ENCODE data around the gene ARID5B. TPM values are rescaled to one million over a fixed set of nuclear protein-coding genes. Genes with fewer than 3 reads are reported as not detected.

ARID5B gene
- total RNA-seq, 1 experiment from 2014 or later: 168 TPM

- H3K36me3 ChIP-seq (ENCODE audit: control insufficient read depth, insufficient read depth, low read length): peaks cover 23% of the 10 kb centered on the region
- Mint-ChIP-seq H3K4me3 (ENCODE audit: unreplicated experiment) (no peak overlapping the region), H3K4me1 (ENCODE audit: low read depth, unreplicated experiment) (peaks cover 39% of the 10 kb centered on the region), H3K27me3 (ENCODE audit: insufficient read depth, unreplicated experiment) (no peaks in the 10 kb centered on the region), H3K9me3 (ENCODE audit: unreplicated experiment) (no peaks in the 10 kb centered on the region), H3K36me3 (ENCODE audit: insufficient read depth, unreplicated experiment) (peaks cover 98% of the 10 kb centered on the region), H3K27ac (ENCODE audit: unreplicated experiment) (no peak overlapping the region)
- H3K4me3 ChIP-seq (ENCODE audit: low read depth, low read length): no peak overlapping the region
- no peaks in the 10 kb centered on the region for H3K9me3 ChIP-seq
- TF ChIP-seq CTCF (IDR thresholded peaks at IDR 0.05; ENCODE audit: insufficient read depth in 1 of 2, low read depth in 1 of 2, low read length in 1 of 2, severe bottlenecking in 1 of 2, unreplicated experiment in 1 of 2): no peak
- ChIA-PET POLR2A (no interaction called here), CTCF (no interaction called here)
- BruUV-seq (replicated peaks): no TSS peak
- H3K27me3 ChIP-seq (replicated peaks; ENCODE audit: control insufficient read depth, insufficient read depth, low read length): no peaks in the 10 kb centered on the region
- peaks cover 17% of the 10 kb centered on the region for H3K4me1 ChIP-seq
- intact Hi-C loops (cut with micrococcal nuclease; ENCODE audit: unreplicated experiment): no loop called here
- DNase-seq: no peak
These were observed 98.6 kb downstream of the ARID5B start for GRCh38 chr10:62000037-62000603.

- H3K36me3 Mint-ChIP-seq (ENCODE audit: insufficient read depth, unreplicated experiment): peaks cover 98% of the 10 kb centered on the region
- intact Hi-C loops (cut with micrococcal nuclease; ENCODE audit: unreplicated experiment): no loop called here
- no peaks in the 10 kb centered on the region for H3K9me3 Mint-ChIP-seq (ENCODE audit: unreplicated experiment)
- peak overlapping the region; percentile 8 for H3K27ac Mint-ChIP-seq (ENCODE audit: unreplicated experiment)
- TF ChIP-seq CTCF (IDR thresholded peaks at IDR 0.05; ENCODE audit: insufficient read depth in 1 of 2, low read depth in 1 of 2, low read length in 1 of 2, severe bottlenecking in 1 of 2, unreplicated experiment in 1 of 2): no peak
- CTCF ChIA-PET: no interaction called here
- no peak for DNase-seq
- peaks cover 16% of the 10 kb centered on the region for H3K4me1 ChIP-seq
- peaks cover 45% of the 10 kb centered on the region for H3K4me1 Mint-ChIP-seq (ENCODE audit: low read depth, unreplicated experiment)
- POLR2A ChIA-PET: no interaction called here
- H3K27me3 Mint-ChIP-seq (ENCODE audit: insufficient read depth, unreplicated experiment): no peaks in the 10 kb centered on the region
- no peak overlapping the region for H3K4me3 Mint-ChIP-seq (ENCODE audit: unreplicated experiment)
- H3K27me3 ChIP-seq (replicated peaks; ENCODE audit: control insufficient read depth, insufficient read depth, low read length): no peaks in the 10 kb centered on the region
- peaks cover 23% of the 10 kb centered on the region for H3K36me3 ChIP-seq (ENCODE audit: control insufficient read depth, insufficient read depth, low read length)
- BruUV-seq (replicated peaks): no TSS peak
- H3K4me3 ChIP-seq (ENCODE audit: low read depth, low read length): no peak overlapping the region
- no peaks in the 10 kb centered on the region for H3K9me3 ChIP-seq
These were observed 99.2 kb downstream of the ARID5B start for GRCh38 chr10:62000726-62001125.

GRCh38 chr10:62001898-62002297, 100.4 kb downstream of the ARID5B start:
- no peaks in the 10 kb centered on the region for H3K9me3 ChIP-seq
- POLR2A ChIA-PET: no interaction called here
- peaks cover 46% of the 10 kb centered on the region for H3K4me1 Mint-ChIP-seq (ENCODE audit: low read depth, unreplicated experiment)
- H3K27me3 ChIP-seq (replicated peaks; ENCODE audit: control insufficient read depth, insufficient read depth, low read length): no peaks in the 10 kb centered on the region
- H3K4me3 ChIP-seq (ENCODE audit: low read depth, low read length): no peak overlapping the region
- no peaks in the 10 kb centered on the region for H3K9me3 Mint-ChIP-seq (ENCODE audit: unreplicated experiment)
- H3K36me3 ChIP-seq (ENCODE audit: control insufficient read depth, insufficient read depth, low read length): peaks cover 25% of the 10 kb centered on the region
- H3K36me3 Mint-ChIP-seq (ENCODE audit: insufficient read depth, unreplicated experiment): peaks cover 98% of the 10 kb centered on the region
- TF ChIP-seq CTCF (IDR thresholded peaks at IDR 0.05; ENCODE audit: insufficient read depth in 1 of 2, low read depth in 1 of 2, low read length in 1 of 2, severe bottlenecking in 1 of 2, unreplicated experiment in 1 of 2): no peak
- no peak for DNase-seq
- intact Hi-C loops (cut with micrococcal nuclease; ENCODE audit: unreplicated experiment): no loop called here
- peaks cover 16% of the 10 kb centered on the region for H3K4me1 ChIP-seq
- H3K27me3 Mint-ChIP-seq (ENCODE audit: insufficient read depth, unreplicated experiment): no peaks in the 10 kb centered on the region
- BruUV-seq (replicated peaks): no TSS peak
- no peak overlapping the region for H3K27ac Mint-ChIP-seq (ENCODE audit: unreplicated experiment)
- CTCF ChIA-PET: no interaction called here
- H3K4me3 Mint-ChIP-seq (ENCODE audit: unreplicated experiment): no peak overlapping the region

All from Caco-2 (cell line).